K562 (cell line): ENCODE data around the gene ADGRB3.
"Not testable (repeated sequence)": the region's sequence is repeated elsewhere in the genome, so short reads cannot be mapped to it uniquely, and the experiment has no call there.

Source experiments
- FOS ChIP-seq: IDR thresholded peaks from 3 replicates; pipeline ENCODE4 v1.6.1; 2011; ENCODE audit not compliant: insufficient read length; ENCODE audit errors: extremely low read depth
- FOXA1 ChIP-seq: fragments of 450-650 bp; IDR thresholded peaks from 2 replicates; pipeline ENCODE4 v1.6.1; 2016; ENCODE audit warnings: mild to moderate bottlenecking, borderline replicate concordance
- GABPB1 ChIP-seq: sonication (generic); formaldehyde crosslinking; IDR thresholded peaks from 2 replicates; pipeline ENCODE4 v1.8.0; 2022; ENCODE audit warnings: mild to moderate bottlenecking, missing genetic modification reagents
- HNRNPLL ChIP-seq: fragments of 200-400 bp; formaldehyde crosslinking; IDR thresholded peaks from 2 replicates; pipeline ENCODE4 v1.6.1; 2017; ENCODE audit warnings: low read length, low read depth, mild to moderate bottlenecking; ENCODE audit not compliant: poor library complexity, severe bottlenecking
- POLR2A ChIP-seq: fragments of 450-650 bp; conservative IDR thresholded peaks from 2 replicates; pipeline ENCODE4 v1.6.1; 2016
- PYGO2 ChIP-seq: fragments of 450-650 bp; IDR thresholded peaks from 2 replicates; pipeline ENCODE4 v1.6.1; 2016; ENCODE audit warnings: mild to moderate bottlenecking, missing genetic modification characterization, moderate library complexity, missing compliant biosample characterization
- SAFB2 ChIP-seq: fragments of 200-400 bp; formaldehyde crosslinking; IDR thresholded peaks from 2 replicates; pipeline ENCODE4 v1.6.1; 2018; ENCODE audit warnings: borderline replicate concordance, low read length, low read depth, moderate library complexity; ENCODE audit not compliant: severe bottlenecking
- ZFPM2 ChIP-seq: fragments of 250-450 bp; sonication (Bioruptor Pico); IDR thresholded peaks from 2 replicates; pipeline ENCODE4 v1.5.1; 2022; ENCODE audit warnings: mild to moderate bottlenecking
- TF ChIP-seq, protein P1 (sequence below), 2 experiments: fragments of 450-650 bp; formaldehyde crosslinking in 1 of 2; IDR thresholded peaks; 2 replicates each; pipeline versions ENCODE4 v1.4.0 to v1.6.1; 2014 to 2020; ENCODE audit warnings: mild to moderate bottlenecking in 2 of 2, borderline replicate concordance in 1 of 2, low read depth in 1 of 2
- TF ChIP-seq, protein P2 (sequence below), 3 experiments: IDR thresholded peaks in 2 of 3; conservative IDR thresholded peaks in 1 of 3; 2 replicates each; pipeline ENCODE4 v1.5.1; 2011 to 2012; ENCODE audit warnings: low read length in 3 of 3, mild to moderate bottlenecking in 3 of 3, control low read depth in 2 of 3, improper control_type of control experiment in 1 of 3, inconsistent platforms in 1 of 3, low read depth in 1 of 3, mixed read lengths in 1 of 3, moderate library complexity in 1 of 3; ENCODE audit not compliant: insufficient read depth in 2 of 3
- TF ChIP-seq, protein P3 (sequence below): sonication (generic); formaldehyde crosslinking; IDR thresholded peaks from 2 replicates; pipeline ENCODE4 v1.8.0; 2023; ENCODE audit warnings: mild to moderate bottlenecking, missing genetic modification reagents
- TF ChIP-seq, protein P4 (sequence below): fragments of 450-650 bp; formaldehyde crosslinking; IDR thresholded peaks from 2 replicates; pipeline ENCODE4 v1.4.0; 2022; ENCODE audit warnings: missing genetic modification characterization

DNA sequence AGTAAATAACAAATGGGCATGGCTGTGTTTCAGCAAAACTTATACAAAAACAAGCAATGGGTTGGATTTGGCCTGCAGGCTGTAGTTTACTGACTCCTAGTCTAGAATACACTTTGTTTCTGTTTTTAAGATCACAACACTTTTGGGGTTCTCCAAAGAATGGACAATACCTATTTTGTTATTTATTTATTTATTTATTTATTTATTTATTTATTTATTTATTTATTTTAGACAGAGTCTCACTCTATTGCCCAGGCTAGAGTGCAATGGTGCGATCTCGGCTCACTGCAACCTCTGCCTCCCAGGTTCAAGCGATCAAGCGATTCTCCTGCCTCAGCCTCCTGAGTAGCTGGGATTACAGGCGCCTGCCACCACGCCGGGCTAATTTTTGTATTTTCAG lies 346.6 kb downstream of the ADGRB3 start:
- TF ChIP-seq, protein P1, sequence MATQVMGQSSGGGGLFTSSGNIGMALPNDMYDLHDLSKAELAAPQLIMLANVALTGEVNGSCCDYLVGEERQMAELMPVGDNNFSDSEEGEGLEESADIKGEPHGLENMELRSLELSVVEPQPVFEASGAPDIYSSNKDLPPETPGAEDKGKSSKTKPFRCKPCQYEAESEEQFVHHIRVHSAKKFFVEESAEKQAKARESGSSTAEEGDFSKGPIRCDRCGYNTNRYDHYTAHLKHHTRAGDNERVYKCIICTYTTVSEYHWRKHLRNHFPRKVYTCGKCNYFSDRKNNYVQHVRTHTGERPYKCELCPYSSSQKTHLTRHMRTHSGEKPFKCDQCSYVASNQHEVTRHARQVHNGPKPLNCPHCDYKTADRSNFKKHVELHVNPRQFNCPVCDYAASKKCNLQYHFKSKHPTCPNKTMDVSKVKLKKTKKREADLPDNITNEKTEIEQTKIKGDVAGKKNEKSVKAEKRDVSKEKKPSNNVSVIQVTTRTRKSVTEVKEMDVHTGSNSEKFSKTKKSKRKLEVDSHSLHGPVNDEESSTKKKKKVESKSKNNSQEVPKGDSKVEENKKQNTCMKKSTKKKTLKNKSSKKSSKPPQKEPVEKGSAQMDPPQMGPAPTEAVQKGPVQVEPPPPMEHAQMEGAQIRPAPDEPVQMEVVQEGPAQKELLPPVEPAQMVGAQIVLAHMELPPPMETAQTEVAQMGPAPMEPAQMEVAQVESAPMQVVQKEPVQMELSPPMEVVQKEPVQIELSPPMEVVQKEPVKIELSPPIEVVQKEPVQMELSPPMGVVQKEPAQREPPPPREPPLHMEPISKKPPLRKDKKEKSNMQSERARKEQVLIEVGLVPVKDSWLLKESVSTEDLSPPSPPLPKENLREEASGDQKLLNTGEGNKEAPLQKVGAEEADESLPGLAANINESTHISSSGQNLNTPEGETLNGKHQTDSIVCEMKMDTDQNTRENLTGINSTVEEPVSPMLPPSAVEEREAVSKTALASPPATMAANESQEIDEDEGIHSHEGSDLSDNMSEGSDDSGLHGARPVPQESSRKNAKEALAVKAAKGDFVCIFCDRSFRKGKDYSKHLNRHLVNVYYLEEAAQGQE (IDR thresholded peaks at IDR 0.05; ENCODE audit: borderline replicate concordance), result not testable (repeated sequence)
- TF ChIP-seq, protein P1 (CRISPR knock-in tag; IDR thresholded peaks at IDR 0.05; ENCODE audit: low read depth), result not testable (repeated sequence)
- not testable (repeated sequence) for TF ChIP-seq FOS; POLR2A; ZFPM2 (CRISPR knock-in tag); HNRNPLL; GABPB1; PYGO2 (tag); FOXA1; SAFB2
- TF ChIP-seq, protein P2, sequence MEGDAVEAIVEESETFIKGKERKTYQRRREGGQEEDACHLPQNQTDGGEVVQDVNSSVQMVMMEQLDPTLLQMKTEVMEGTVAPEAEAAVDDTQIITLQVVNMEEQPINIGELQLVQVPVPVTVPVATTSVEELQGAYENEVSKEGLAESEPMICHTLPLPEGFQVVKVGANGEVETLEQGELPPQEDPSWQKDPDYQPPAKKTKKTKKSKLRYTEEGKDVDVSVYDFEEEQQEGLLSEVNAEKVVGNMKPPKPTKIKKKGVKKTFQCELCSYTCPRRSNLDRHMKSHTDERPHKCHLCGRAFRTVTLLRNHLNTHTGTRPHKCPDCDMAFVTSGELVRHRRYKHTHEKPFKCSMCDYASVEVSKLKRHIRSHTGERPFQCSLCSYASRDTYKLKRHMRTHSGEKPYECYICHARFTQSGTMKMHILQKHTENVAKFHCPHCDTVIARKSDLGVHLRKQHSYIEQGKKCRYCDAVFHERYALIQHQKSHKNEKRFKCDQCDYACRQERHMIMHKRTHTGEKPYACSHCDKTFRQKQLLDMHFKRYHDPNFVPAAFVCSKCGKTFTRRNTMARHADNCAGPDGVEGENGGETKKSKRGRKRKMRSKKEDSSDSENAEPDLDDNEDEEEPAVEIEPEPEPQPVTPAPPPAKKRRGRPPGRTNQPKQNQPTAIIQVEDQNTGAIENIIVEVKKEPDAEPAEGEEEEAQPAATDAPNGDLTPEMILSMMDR (IDR thresholded peaks at IDR 0.05 in 2 of 3, conservative IDR thresholded peaks at IDR 0.05 in 1 of 3; ENCODE audit: insufficient read depth in 2 of 3, low read depth in 1 of 3, low read length in 3 of 3), result not testable (repeated sequence)
- TF ChIP-seq, protein P3, sequence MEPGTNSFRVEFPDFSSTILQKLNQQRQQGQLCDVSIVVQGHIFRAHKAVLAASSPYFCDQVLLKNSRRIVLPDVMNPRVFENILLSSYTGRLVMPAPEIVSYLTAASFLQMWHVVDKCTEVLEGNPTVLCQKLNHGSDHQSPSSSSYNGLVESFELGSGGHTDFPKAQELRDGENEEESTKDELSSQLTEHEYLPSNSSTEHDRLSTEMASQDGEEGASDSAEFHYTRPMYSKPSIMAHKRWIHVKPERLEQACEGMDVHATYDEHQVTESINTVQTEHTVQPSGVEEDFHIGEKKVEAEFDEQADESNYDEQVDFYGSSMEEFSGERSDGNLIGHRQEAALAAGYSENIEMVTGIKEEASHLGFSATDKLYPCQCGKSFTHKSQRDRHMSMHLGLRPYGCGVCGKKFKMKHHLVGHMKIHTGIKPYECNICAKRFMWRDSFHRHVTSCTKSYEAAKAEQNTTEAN (CRISPR knock-in tag), result not testable (repeated sequence)
- TF ChIP-seq, protein P4, sequence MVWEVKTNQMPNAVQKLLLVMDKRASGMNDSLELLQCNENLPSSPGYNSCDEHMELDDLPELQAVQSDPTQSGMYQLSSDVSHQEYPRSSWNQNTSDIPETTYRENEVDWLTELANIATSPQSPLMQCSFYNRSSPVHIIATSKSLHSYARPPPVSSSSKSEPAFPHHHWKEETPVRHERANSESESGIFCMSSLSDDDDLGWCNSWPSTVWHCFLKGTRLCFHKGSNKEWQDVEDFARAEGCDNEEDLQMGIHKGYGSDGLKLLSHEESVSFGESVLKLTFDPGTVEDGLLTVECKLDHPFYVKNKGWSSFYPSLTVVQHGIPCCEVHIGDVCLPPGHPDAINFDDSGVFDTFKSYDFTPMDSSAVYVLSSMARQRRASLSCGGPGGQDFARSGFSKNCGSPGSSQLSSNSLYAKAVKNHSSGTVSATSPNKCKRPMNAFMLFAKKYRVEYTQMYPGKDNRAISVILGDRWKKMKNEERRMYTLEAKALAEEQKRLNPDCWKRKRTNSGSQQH, result not testable (repeated sequence)
